HG03575 (cell line): ENCODE measurements around the gene SORCS2.

ENCODE experiments used
- ATAC-seq: cut with Tn5 transposase; IDR thresholded peaks from one replicate; pipeline ENCODE4 v1.9.1; 2021; ENCODE audit not compliant: unreplicated experiment, insufficient number of reproducible peaks, low FRiP score; ENCODE audit errors: extremely low read depth

SORCS2 gene

GRCh38 chr4:7421356-7422150 is 229.2 kb downstream of the SORCS2 start:
- ATAC-seq, result no peak

DNA sequence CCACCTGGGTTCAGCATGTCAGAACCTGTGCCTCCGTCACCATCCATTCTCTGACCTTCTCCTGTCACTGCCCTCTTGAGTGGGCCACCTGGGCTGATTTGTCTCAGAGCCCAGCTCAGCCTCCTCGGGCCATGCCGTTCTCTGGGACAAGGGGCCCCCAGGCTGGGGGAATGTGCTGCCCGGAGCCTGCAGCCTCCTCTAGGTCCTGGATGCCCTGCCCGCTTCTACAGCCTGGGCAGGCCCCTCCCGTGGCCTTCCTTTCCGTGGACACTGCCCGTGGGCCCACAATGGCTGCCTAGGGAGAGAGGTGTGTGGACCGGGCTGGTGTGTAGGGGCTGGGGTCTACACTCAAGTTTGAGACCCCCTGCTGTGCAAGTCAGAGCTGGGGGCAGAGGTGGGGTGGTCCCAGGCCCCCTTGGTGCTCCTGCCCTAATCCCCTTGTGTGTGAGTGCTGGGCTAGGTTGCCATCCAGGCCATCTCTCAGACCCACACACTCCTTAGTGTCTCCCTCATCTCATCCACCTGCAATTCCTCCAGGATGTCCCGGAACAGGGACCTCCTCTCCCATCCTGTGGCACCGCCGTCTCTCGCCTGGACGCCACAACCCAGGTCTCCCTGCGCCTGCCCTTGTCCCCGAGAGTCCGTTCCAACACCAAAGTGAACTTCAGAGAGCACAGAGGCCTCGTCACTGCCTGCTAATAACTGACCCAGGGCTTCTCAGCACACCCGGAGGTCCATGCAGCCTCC is 230.0 kb downstream of the SORCS2 start:
- no peak for ATAC-seq

GRCh38 chr4:7422898-7423180 is 230.5 kb downstream of the SORCS2 start:
- no peak for ATAC-seq

- ATAC-seq, result no peak
These were observed 231.1 kb downstream of the SORCS2 start for GRCh38 chr4:7423391-7423790.

DNA sequence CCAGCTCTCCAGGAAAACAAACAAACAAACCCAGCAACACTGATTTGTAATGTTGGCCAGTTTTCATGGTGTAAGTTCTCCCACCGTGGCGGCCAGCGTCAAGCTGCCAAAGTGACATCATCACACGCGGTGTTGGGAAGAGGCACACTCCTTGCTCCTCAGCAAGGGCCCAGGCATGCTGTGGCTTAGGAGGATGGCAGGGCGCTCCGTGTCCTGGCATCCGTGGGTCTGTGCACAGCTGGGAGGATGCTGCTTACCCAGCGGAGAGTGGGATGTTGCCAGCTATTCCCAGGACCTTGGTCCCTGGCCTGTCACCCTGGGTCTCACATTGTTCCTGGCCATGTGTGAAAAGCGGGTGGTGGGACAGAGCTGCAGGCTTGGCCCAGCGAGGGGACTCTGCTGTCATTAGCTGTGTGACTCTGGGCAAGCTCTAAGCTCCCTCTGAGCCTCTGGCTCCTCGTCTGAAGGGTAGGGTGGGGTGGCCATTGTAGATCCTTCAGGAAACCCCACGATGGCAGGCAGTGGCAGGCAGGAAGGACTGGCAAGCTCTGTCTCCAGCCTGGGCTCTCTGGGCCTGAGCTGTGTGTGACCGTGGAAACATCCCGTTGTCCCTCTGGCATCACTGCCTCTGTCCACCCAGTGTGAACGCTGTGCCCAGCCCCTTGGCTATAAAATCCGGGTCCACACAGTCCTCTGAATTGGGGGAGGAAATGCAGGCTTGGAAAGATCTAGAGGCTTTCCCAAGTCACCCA is 231.6 kb downstream of the SORCS2 start:
- no peak for ATAC-seq

DNA sequence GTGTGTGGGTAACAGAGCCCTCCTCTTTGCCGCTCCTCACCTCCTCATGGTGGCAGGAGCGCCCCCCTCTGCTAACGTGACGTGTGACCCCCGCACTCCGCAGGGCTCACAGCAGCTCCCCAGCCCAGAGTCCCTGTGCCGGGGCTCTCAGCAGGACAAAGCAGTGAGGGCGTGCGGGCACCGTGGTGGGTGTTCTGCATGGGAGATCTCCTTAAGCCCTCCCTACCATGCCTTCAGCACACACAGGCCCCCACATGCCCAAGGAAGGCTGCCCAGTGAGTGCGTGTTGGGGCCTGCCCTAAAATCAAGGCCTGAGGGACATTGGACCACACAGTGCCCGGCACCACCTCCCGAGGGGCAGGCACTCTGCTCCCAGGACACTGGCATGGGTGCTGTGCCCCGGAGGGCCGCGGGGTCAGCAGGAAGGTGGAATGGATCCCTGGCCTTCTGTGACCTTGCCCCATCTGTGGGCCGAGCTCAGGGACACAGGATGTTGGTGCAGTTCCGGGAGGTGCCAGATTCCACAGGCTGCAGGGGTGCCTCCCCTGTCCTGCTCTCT is 232.3 kb downstream of the SORCS2 start:
- ATAC-seq, result no peak

GRCh38 chr4:7425124-7425523 is 232.8 kb downstream of the SORCS2 start:
- no peak for ATAC-seq

- no peak for ATAC-seq
These were observed 233.5 kb downstream of the SORCS2 start for GRCh38 chr4:7425591-7426468.

DNA sequence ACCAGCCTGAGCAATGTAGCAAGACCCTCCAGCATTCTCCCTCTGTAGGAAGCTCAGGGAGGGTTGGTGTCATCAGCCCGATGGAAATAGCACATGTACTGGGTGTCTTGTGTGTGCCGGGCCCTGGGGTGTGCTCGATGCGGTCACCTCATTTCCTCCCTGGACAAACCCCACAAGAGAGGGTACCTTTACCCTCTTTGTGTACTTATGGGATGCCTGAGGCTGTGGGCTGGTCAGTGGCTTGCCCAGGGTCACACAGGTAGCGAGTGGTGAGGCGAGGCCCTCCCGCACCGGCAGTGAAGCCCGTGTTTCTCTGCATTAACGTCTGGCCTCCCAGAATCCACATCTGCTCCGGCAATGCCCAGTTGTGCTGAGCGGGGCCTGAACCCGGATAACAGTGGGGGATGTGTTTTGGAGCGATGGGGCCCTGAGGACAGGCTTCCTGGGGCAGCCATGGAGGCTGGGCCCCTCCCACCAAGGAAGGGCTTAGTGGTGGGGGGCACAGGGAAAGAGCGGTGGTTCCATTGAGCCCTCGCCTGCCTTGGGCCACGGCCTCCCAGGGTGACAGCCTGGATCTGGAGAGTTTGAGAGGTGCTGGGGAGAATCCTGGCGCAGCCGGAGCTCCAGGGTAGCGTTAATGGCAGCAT is 234.3 kb downstream of the SORCS2 start:
- ATAC-seq, result no peak

GRCh38 chr4:7427361-7427760 is 235.0 kb downstream of the SORCS2 start:
- no peak for ATAC-seq

GRCh38 chr4:7427831-7428260 is 235.5 kb downstream of the SORCS2 start:
- no peak for ATAC-seq

DNA sequence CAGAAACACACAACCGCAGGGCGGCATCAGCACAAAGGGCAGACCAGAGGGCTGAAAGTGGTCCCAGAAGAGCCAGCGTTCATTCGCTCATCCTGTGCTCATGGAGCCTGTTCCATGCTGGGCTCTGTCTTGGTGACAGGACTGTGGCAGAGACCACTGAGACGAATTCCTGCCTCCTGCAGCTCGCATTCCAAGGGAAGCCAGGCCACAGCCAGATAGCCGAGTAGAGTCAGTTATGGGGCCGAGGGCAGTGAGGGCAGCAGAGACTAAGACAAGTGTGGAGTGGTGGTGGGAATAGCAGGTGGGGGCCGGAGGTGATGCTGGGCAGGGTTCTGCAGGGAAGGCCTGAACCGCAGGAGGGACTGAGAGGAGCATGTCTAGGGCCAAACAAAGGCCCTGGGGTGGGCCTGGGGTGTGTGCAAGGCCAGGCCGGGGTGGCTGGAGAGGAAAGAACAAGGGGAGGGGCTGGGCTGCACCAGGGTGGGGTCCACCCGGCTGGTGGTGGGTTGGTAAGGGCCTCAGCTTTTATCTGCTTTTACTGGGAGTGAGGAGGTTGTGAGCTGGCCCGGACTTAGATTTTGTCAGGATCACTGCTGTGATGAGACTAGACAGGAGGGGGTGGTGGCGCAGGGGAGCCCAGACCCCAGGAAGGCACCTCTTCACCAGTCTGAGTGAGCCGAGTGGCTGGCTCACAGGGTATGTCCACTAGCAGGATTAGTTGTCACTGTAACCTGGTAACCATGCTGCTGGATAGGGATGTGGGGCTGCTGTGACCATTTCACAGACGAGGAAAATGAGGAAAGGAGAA is 236.1 kb downstream of the SORCS2 start:
- ATAC-seq, result no peak

DNA sequence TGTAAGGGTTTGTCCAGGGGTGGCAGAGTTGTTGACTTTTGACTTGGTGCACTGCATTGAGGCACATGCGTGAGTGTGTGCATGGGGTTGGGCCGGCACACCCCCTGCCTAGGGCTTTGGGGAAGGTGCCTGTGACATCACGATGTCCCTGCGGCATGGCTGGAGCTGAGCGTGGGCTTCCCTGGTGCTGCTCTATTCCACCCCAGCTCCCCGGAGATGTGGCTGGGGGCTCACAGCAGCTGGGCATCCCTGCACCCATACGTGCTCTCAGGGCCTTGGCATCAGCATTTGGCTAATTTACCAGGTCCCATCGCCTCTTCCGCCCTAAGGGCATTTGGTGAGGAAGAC is 236.7 kb downstream of the SORCS2 start:
- ATAC-seq, result no peak

DNA sequence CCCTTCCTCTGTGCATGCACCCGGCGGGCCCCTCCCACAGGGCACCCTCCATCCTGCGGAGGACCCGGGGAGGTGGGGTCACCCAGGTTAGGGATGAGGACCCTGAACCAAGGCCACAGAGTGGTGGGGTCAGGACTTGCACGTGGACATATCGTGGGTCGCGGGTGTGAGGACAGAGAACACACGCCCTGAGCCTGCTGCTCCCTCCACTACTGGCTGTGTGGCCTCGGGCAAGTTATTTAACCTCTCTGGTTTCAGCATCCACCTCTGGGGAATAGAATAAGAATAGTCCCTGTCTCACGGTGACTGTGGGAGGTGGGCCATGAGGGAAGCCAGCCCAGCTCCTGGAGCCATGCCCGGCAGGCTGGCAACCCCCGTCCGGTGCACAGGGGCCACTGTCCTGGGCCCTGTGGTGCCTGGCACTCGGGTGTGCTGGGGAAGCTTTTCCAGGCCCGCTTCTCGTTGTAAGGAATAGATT is 237.3 kb downstream of the SORCS2 start:
- ATAC-seq, result no peak

GRCh38 chr4:7430368-7430964 is 238.1 kb downstream of the SORCS2 start:
- no peak for ATAC-seq

DNA sequence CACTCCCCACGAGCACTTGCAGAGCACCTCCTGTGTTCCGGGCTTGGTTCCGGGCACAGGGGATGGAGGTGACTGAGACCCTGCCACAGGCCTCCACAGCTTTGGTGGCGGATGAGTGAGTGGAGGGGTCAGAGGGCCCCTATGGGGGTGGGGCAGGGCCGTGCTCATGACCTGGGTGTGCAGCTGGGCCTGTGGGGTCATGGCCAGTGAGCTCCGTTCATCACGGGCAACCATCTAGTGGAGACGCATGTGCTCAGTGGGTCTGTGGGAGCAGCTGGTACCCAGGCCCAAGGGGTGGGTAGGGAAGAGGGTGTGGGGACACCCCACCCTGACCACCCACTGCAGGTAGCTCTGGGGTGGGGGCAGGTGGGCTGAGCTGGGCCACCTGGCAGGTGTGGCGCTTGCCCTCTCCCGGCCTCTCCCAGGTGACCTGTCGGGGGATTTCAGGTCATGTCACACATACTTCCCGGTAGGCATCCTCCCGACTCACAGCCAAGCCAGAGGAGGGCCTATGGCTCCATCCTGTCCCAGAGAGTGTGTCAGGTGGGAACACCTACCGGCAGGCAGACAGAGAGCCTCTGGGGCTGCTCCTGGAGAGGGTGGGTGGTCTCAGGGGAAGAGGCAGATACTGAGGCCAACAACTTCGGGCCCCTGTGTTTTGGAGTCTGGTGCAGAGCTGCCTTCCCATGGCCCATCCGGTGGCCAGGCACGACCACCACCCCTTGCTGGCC is 238.8 kb downstream of the SORCS2 start:
- no peak for ATAC-seq
